Neural crest cell (in vitro differentiated cells): ENCODE data around the gene AAK1. TPM values are rescaled to one million over a fixed set of nuclear protein-coding genes. Genes with fewer than 3 reads are reported as not detected.
A peak's percentile ranks its signal among the peaks of the same experiment; 100 is the strongest.

ENCODE experiments used
- DNase-seq: peaks from one replicate; pipeline ENCODE4 v3.0.0; 2021; ENCODE audit warnings: low read depth, mixed read lengths, low spot score
- H3K27ac Mint-ChIP-seq: one replicate; pipeline ENCODE4 v1.8.0; 2021; ENCODE audit warnings: mild to moderate bottlenecking, mixed read lengths; ENCODE audit not compliant: unreplicated experiment
- H3K27me3 Mint-ChIP-seq: 2 replicates; pipeline ENCODE4 v1.8.0; 2021; ENCODE audit warnings: low read depth, mild to moderate bottlenecking, mixed read lengths
- H3K36me3 Mint-ChIP-seq: 2 replicates; pipeline ENCODE4 v1.8.0; 2021; ENCODE audit warnings: low read depth, mild to moderate bottlenecking, mixed read lengths
- H3K4me1 Mint-ChIP-seq: 2 replicates; pipeline ENCODE4 v1.8.0; 2021; ENCODE audit warnings: mixed read lengths
- H3K4me3 Mint-ChIP-seq: one replicate; pipeline ENCODE4 v1.8.0; 2021; ENCODE audit warnings: mild to moderate bottlenecking, mixed read lengths
- H3K9me3 Mint-ChIP-seq: 2 replicates; pipeline ENCODE4 v1.8.0; 2021; ENCODE audit warnings: mixed read lengths
- CTCF ChIP-seq: fragments of 200-600 bp; sonication (generic); conservative IDR thresholded peaks from 2 replicates; pipeline ENCODE4 v1.5.0; 2021; ENCODE audit warnings: antibody characterized with exemption, mild to moderate bottlenecking
- total RNA-seq: library from RNA; stranded (reverse); gene quantifications from 2 replicates; pipeline ENCODE4 v1.2.1, GENCODE V29; 2021

Gene AAK1
- total RNA-seq, 1 donor from 2014 or later, result 38.8 TPM

GRCh38 chr2:69438580-69438979 lies 205.0 kb downstream of the AAK1 start:
- no peaks in the 10 kb centered on the region for H3K36me3 Mint-ChIP-seq
- H3K4me3 Mint-ChIP-seq, result no peak overlapping the region
- H3K9me3 Mint-ChIP-seq, result peaks cover 7% of the 10 kb centered on the region
- H3K4me1 Mint-ChIP-seq, result peaks cover 26% of the 10 kb centered on the region
- no peak for DNase-seq
- H3K27ac Mint-ChIP-seq, result no peak overlapping the region
- TF ChIP-seq CTCF, result no peak
- H3K27me3 Mint-ChIP-seq, result no peaks in the 10 kb centered on the region

GRCh38 chr2:69437751-69438154 lies 205.8 kb downstream of the AAK1 start:
- Mint-ChIP-seq H3K27ac (peak overlapping the region; percentile 96), H3K4me1 (peaks cover 26% of the 10 kb centered on the region), H3K9me3 (peaks cover 7% of the 10 kb centered on the region), H3K36me3 (no peaks in the 10 kb centered on the region), H3K4me3 (peak overlapping the region; percentile 99), H3K27me3 (no peaks in the 10 kb centered on the region)
- TF ChIP-seq CTCF, result no peak
- no peak for DNase-seq

GRCh38 chr2:69436938-69437750 lies 206.4 kb downstream of the AAK1 start, which contains the start of gene NFU1:
NFU1 (minus strand) TSS chr2:69437435; CDS start chr2:69437422, 13 bp downstream.
- Mint-ChIP-seq H3K36me3 (no peaks in the 10 kb centered on the region), H3K4me3 (peak within 1 kb of the TSS; percentile 99), H3K27ac (peak within 1 kb of the TSS; percentile 96), H3K4me1 (peaks cover 26% of the 10 kb centered on the region), H3K9me3 (peaks cover 7% of the 10 kb centered on the region), H3K27me3 (no peaks in the 10 kb centered on the region)
- TF ChIP-seq CTCF, result peak; percentile 69
- peak; percentile 89 for DNase-seq

- DNase-seq, result no peak
- Mint-ChIP-seq H3K27ac (peak overlapping the region; percentile 95), H3K4me1 (peaks cover 26% of the 10 kb centered on the region), H3K9me3 (peaks cover 7% of the 10 kb centered on the region), H3K4me3 (peak overlapping the region; percentile 99), H3K27me3 (no peaks in the 10 kb centered on the region), H3K36me3 (no peaks in the 10 kb centered on the region)
- no peak for TF ChIP-seq CTCF
Measured at GRCh38 chr2:69436596-69436937, 207.0 kb downstream of the AAK1 start.

GRCh38 chr2:69434753-69435152 lies 208.8 kb downstream of the AAK1 start:
- no peak for TF ChIP-seq CTCF
- H3K4me3 Mint-ChIP-seq, result peak overlapping the region; percentile 99

More at GRCh38 chr2:69434753-69435152, 208.8 kb downstream of the AAK1 start:
- Mint-ChIP-seq H3K27me3 (no peaks in the 10 kb centered on the region), H3K9me3 (peaks cover 7% of the 10 kb centered on the region), H3K4me1 (peaks cover 26% of the 10 kb centered on the region), H3K36me3 (no peaks in the 10 kb centered on the region), H3K27ac (peak overlapping the region; percentile 40)
- DNase-seq, result no peak
